Stimulated activated CD4-positive, alpha-beta T cell treated with anti-CD3 and anti-CD28 coated beads, TNF-alpha, amount 100 ng/mL, for 4 hours (primary cell): ENCODE results near the gene ACE2.
"Not testable (repeated sequence)": the region's sequence is repeated elsewhere in the genome, so short reads cannot be mapped to it uniquely, and the experiment has no call there.

ENCODE experiments used
- DNase-seq, 3 experiments: peaks; one replicate each; pipeline ENCODE4 v3.0.0-alpha.2; 2020; ENCODE audit warnings: low read depth in 3 of 3

The ACE2 gene

GRCh38 chrX:15600745-15601144 is at the start of gene ACE2:
Gene ACE2 (minus strand): TSS chrX:15600960. CDS start chrX:15600911, 49 bp downstream.
- no peak for DNase-seq

- DNase-seq, result not testable (repeated sequence)
Observed at GRCh38 chrX:15647510-15647909, 46.8 kb upstream of the ACE2 start.

GRCh38 chrX:15646543-15646942 is 45.8 kb upstream of the ACE2 start:
- DNase-seq, result no peak

GRCh38 chrX:15646031-15646430 is 45.3 kb upstream of the ACE2 start:
- DNase-seq, result no peak

- no peak for DNase-seq
Observed at GRCh38 chrX:15645266-15645665, 44.5 kb upstream of the ACE2 start.

GRCh38 chrX:15644560-15644872 is 43.8 kb upstream of the ACE2 start:
- no peak for DNase-seq

GRCh38 chrX:15643786-15644559 is 43.2 kb upstream of the ACE2 start:
- DNase-seq, result no peak

GRCh38 chrX:15631637-15632036 is 30.9 kb upstream of the ACE2 start:
- DNase-seq, result no peak

- no peak for DNase-seq
Observed at GRCh38 chrX:15623054-15623453, 22.3 kb upstream of the ACE2 start.

- DNase-seq, result no peak
Observed at GRCh38 chrX:15619053-15619755, 18.4 kb upstream of the ACE2 start.

- no peak for DNase-seq
Observed at GRCh38 chrX:15617111-15617510, 16.4 kb upstream of the ACE2 start.

GRCh38 chrX:15616531-15616930 is 15.8 kb upstream of the ACE2 start:
- no peak for DNase-seq

- DNase-seq, result no peak
Observed at GRCh38 chrX:15607067-15607466, 6.3 kb upstream of the ACE2 start.

- DNase-seq, result no peak
Observed at GRCh38 chrX:15606136-15606535, 5.4 kb upstream of the ACE2 start.

GRCh38 chrX:15605226-15605625 is 4.5 kb upstream of the ACE2 start:
- DNase-seq, result no peak

- no peak for DNase-seq
Observed at GRCh38 chrX:15602761-15603160, 2.0 kb upstream of the ACE2 start.

GRCh38 chrX:15601932-15602331 is 1.2 kb upstream of the ACE2 start:
- no peak for DNase-seq

GRCh38 chrX:15600049-15600448 is 711 bp downstream of the ACE2 start:
- no peak for DNase-seq

GRCh38 chrX:15599461-15599860 is 1.3 kb downstream of the ACE2 start:
- DNase-seq, result no peak

GRCh38 chrX:15598026-15598425 is 2.7 kb downstream of the ACE2 start:
- no peak for DNase-seq

GRCh38 chrX:15594371-15594770 is 6.4 kb downstream of the ACE2 start:
- no peak for DNase-seq

GRCh38 chrX:15579778-15580747 is 20.7 kb downstream of the ACE2 start:
- no peak for DNase-seq
